Naive thymus-derived CD8-positive, alpha-beta T cell (primary cell): Measurements from ENCODE around the gene PDE1C. TPM values are rescaled to one million over a fixed set of nuclear protein-coding genes. Genes with fewer than 3 reads are reported as not detected.

ENCODE experiments used
- ATAC-seq, 2 donors: fragments of 150-1000 bp; cut with Tn5 transposase in 1 of 2; sonication (Bioruptor Pico), chemical (Tn5 transposase) in 1 of 2; 1 replicate in 1 of 2; 2 replicates in 1 of 2; pipeline ENCODE4 v1.10.0; 2021; ENCODE audit warnings: mild to moderate bottlenecking in 2 of 2, moderate library complexity in 2 of 2
- POLR2A ChIA-PET: fragments of 350-600 bp; sonication (Branson Sonifier 250); formaldehyde crosslinking; loops from one replicate; lab custom pipeline; 2021; ENCODE audit warnings: antibody characterized with exemption; lab: Charles Lee
- DNase-seq, 10 donors: peaks; one replicate each; pipeline versions ENCODE4 v3.0.0 to v3.0.0-alpha.2; 2020 to 2022
- H3K27ac Mint-ChIP-seq, 10 donors: one replicate each; pipeline ENCODE4 v1.8.0; 2020 to 2022; ENCODE audit warnings: mild to moderate bottlenecking in 10 of 10, mixed read lengths in 10 of 10, moderate library complexity in 4 of 10, inconsistent platforms in 1 of 10
- H3K27me3 Mint-ChIP-seq, 5 donors: one replicate each; pipeline ENCODE4 v1.8.0; 2021 to 2022; ENCODE audit warnings: mixed read lengths in 5 of 5
- H3K36me3 Mint-ChIP-seq, 3 donors: one replicate each; pipeline ENCODE4 v1.8.0; 2020 to 2022; ENCODE audit warnings: mixed read lengths in 3 of 3, mild to moderate bottlenecking in 2 of 3, inconsistent platforms in 1 of 3
- H3K4me1 Mint-ChIP-seq, 4 donors: one replicate each; pipeline ENCODE4 v1.8.0; 2021 to 2022; ENCODE audit warnings: mixed read lengths in 4 of 4
- H3K4me3 Mint-ChIP-seq, 10 donors: one replicate each; pipeline ENCODE4 v1.8.0; 2020 to 2022; ENCODE audit warnings: mild to moderate bottlenecking in 10 of 10, mixed read lengths in 10 of 10, moderate library complexity in 6 of 10, inconsistent platforms in 1 of 10
- H3K9me3 Mint-ChIP-seq, 9 donors: one replicate each; pipeline ENCODE4 v1.8.0; 2020 to 2022; ENCODE audit warnings: mixed read lengths in 9 of 9, mild to moderate bottlenecking in 3 of 9, inconsistent platforms in 1 of 9, moderate library complexity in 1 of 9
- polyA plus RNA-seq, 3 donors: library from polyadenylated mRNA; unstranded; fragments of 300-500 nt; fragmentation: Illumina TruSeq; gene quantifications; one replicate each; pipeline ENCODE4 v1.2.3, GENCODE V29; 2021
- total RNA-seq, 8 experiments: library from RNA in 2 of 8; stranded (reverse) in 2 of 8; gene quantifications; one replicate each; pipeline ENCODE4 v1.2.3 and lab custom pipeline; 2021 to 2026

Gene PDE1C
- total and polyA plus RNA-seq, 5 experiments from 2014 or later, result not detected

DNA sequence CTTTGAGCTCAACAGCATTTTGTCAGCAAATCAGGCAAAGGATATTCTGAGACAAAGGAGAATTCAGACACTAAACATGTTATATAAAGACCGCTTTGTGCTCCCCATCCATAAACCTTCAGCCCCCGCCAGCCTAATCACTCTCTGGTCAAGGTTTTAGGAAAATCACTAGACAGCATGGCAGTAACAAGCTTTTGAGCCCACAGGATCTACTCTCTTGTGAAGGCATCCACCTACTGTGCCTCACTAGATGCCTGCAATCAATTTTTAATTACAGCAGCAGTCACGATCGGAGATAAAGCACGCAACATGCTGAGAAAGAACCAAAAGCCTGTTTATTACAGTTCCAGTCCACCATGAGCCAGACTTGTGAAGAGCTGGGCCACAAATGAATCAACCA is 19.1 kb downstream of the PDE1C start:
- H3K9me3 Mint-ChIP-seq, result peaks cover 0 to 12% (median 0%) of the 10 kb centered on the region in 9 donors
- ATAC-seq, result no peak
- no peak overlapping the region for H3K4me3 Mint-ChIP-seq
- H3K27ac Mint-ChIP-seq, result no peak overlapping the region
- POLR2A ChIA-PET, result no interaction called here
- peaks cover 0 to 2% (median 0%) of the 10 kb centered on the region in 5 donors for H3K27me3 Mint-ChIP-seq
- peaks cover 0 to 6% (median 0%) of the 10 kb centered on the region in 4 donors for H3K4me1 Mint-ChIP-seq
- no peak for DNase-seq
- no peaks in the 10 kb centered on the region for H3K36me3 Mint-ChIP-seq

DNA sequence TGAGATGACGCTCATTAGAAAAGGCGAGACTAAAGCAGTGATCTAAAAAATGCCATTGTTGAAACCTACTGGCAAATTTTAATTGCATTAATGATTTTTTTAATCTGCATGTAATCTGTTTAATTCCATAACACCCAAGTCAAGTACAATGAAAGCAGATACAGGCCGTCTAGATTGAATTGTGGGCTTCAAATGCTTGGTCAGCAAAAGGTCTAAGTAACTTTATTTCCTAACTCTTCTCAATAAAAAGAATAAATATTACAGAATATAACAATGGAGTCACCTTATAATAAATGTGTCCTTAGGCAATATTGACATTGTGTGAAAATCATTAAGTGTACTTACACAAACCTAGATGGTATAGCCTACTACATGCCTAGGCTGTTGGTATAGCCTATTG is 20.6 kb downstream of the PDE1C start:
- no peaks in the 10 kb centered on the region for H3K36me3 Mint-ChIP-seq
- H3K4me3 Mint-ChIP-seq, result no peak overlapping the region
- H3K27ac Mint-ChIP-seq, result no peak overlapping the region
- no peak for DNase-seq
- ATAC-seq, result no peak
- H3K27me3 Mint-ChIP-seq, result peaks cover 0 to 2% (median 0%) of the 10 kb centered on the region in 5 donors
- POLR2A ChIA-PET, result no interaction called here
- peaks cover 0 to 12% (median 0%) of the 10 kb centered on the region in 9 donors for H3K9me3 Mint-ChIP-seq
- H3K4me1 Mint-ChIP-seq, result peaks cover 0 to 6% (median 0%) of the 10 kb centered on the region in 4 donors

DNA sequence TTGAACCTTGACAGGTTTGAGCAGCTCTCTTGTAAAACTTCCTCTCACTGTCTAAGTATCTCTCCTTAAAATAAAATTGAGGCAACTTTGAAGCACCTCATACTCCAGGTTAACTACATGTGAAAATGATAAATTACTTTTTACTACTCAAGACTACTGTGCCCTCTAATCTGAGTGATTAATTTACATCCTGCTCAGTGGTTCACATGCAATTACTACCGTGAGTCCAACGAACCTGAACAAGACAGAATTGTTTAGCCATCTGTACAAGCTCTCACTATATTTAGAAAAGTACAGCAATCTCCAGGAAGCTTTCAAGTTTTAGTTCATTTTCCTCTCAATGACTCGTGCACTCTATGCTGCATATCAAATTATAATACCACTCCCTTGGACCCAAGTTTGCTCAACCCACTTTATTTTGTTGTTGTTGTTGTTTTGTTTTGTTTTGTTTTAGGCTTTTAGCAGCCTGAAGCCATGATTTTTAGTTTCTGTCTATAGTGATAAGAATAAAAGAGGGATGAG is 21.2 kb downstream of the PDE1C start:
- peaks cover 0 to 6% (median 0%) of the 10 kb centered on the region in 4 donors for H3K4me1 Mint-ChIP-seq
- peaks cover 0 to 9% (median 0%) of the 10 kb centered on the region in 9 donors for H3K9me3 Mint-ChIP-seq
- H3K4me3 Mint-ChIP-seq, result no peak overlapping the region
- DNase-seq, result no peak
- no peak overlapping the region for H3K27ac Mint-ChIP-seq
- POLR2A ChIA-PET, result no interaction called here
- peaks cover 0 to 2% (median 0%) of the 10 kb centered on the region in 5 donors for H3K27me3 Mint-ChIP-seq
- no peaks in the 10 kb centered on the region for H3K36me3 Mint-ChIP-seq
- no peak for ATAC-seq

DNA sequence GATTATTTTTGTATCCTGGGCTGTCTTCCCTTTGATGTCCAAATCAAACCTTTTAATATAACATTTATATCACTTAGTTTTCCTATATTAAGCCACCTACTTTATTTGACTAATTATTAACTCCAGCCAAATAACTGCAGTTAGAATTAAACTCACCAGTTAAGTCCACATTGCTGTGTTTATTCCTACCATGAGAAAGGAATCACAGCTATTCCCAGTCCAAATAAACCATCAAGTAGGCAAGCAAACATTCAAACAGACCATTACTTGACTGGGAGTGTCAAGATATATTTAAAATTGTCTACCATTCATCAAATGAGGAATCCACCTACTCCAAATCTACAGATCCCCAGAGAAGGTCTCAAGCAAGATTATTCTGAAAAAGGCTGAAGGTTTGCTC is 22.4 kb downstream of the PDE1C start:
- peaks cover 0 to 3% (median 0%) of the 10 kb centered on the region in 9 donors for H3K9me3 Mint-ChIP-seq
- no peak overlapping the region for H3K27ac Mint-ChIP-seq
- H3K4me3 Mint-ChIP-seq, result no peak overlapping the region
- DNase-seq (no peak), ATAC-seq (no peak)
- H3K36me3 Mint-ChIP-seq, result no peaks in the 10 kb centered on the region
- POLR2A ChIA-PET, result no interaction called here
- no peaks in the 10 kb centered on the region for H3K27me3 Mint-ChIP-seq
- H3K4me1 Mint-ChIP-seq, result peaks cover 0 to 6% (median 0%) of the 10 kb centered on the region in 4 donors

DNA sequence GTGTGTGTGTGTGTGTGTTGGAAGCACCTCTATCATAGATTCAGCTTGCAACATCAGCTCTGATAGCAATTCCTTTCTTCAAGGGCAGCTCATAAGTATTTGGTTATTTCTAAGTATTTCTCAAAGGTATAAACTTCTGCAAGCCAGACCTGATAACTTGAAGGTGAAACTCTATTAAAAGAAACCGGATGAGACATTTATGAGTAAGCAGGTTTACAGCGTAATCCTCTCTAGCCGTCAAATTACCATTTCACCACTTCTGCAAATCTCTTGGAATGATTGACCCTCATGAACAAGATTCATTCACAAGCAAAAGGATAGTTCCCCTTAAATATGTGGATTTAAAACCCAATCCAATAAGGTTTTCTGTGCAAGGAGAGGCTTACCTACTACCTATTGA is 23.1 kb downstream of the PDE1C start:
- DNase-seq, result no peak
- ATAC-seq, result no peak
- Mint-ChIP-seq H3K27ac (no peak overlapping the region), H3K4me3 (no peak overlapping the region), H3K9me3 (peaks cover 0 to 3% (median 0%) of the 10 kb centered on the region in 9 donors), H3K27me3 (no peaks in the 10 kb centered on the region), H3K36me3 (no peaks in the 10 kb centered on the region), H3K4me1 (peaks cover 0 to 6% (median 0%) of the 10 kb centered on the region in 4 donors)
- POLR2A ChIA-PET, result no interaction called here

DNA sequence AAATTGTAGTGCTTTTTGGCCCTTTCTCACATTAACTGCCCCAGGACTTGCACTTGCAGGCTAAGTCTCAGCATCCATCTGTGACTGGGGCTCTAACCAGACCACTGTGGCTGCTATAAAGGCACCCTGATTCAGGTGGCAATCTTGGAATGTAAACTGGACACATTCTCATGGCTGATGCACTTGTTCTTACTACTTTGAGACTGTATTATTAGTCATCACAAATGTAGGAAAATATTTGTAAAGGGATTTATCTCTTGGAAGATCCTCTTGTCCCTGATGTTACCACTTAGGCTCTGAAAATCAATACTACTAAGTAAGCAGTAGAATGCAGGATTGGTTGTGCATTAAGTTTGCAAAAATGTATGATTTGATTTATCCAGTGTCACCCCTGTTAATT is 25.0 kb downstream of the PDE1C start:
- Mint-ChIP-seq H3K4me3 (no peak overlapping the region), H3K27me3 (no peaks in the 10 kb centered on the region), H3K36me3 (no peaks in the 10 kb centered on the region), H3K4me1 (peaks cover 0 to 4% (median 0%) of the 10 kb centered on the region in 4 donors), H3K27ac (no peak overlapping the region), H3K9me3 (peaks cover 0 to 14% (median 0%) of the 10 kb centered on the region in 9 donors)
- POLR2A ChIA-PET, result no interaction called here
- DNase-seq, result no peak
- no peak for ATAC-seq

DNA sequence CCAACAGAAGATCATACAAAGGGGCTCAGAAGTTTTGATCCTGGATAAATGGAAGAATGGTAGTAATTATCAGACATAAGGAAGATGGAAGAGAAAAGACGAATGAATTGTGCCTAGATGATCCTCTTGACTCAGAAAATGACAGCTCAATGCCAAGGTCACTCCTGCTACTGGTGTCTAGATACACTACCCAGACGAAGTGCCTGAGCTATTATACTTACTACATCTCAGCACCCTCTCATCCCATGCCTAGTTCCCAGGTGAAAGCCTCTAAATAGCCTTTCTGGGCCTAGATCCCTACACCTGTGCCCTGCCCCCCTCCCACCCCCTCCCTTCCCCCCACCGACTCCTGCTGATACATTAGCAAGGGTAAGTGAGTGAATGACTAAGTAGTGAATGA is 25.5 kb downstream of the PDE1C start:
- H3K9me3 Mint-ChIP-seq, result peaks cover 0 to 14% (median 0%) of the 10 kb centered on the region in 9 donors
- no peak for ATAC-seq

DNA sequence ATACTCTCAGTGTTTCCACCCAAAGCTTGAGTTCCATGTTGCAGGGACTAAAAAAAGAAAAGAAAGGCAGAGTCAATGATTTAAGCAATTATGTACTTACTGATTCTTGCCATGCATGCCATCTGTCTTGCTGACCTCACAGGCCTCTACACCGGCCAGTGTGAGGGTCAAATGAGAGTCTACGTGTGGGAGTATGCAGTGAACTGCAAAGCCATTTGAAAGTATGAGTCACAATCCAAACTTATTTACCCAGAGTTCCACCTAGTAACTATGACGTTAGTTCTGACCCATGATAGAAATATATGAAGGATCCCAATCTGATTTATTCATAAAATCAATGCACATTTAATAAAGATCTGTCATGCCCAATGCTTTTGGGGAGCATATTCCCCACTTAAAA is 26.5 kb downstream of the PDE1C start:
- Mint-ChIP-seq H3K4me3 (no peak overlapping the region), H3K27ac (no peak overlapping the region), H3K4me1 (no peaks in the 10 kb centered on the region), H3K27me3 (no peaks in the 10 kb centered on the region), H3K36me3 (no peaks in the 10 kb centered on the region), H3K9me3 (peaks cover 0 to 14% (median 0%) of the 10 kb centered on the region in 9 donors)
- POLR2A ChIA-PET, result no interaction called here
- DNase-seq, result no peak
- ATAC-seq, result no peak

More for the DNA sequence above, 25.5 kb downstream of the PDE1C start:
- H3K36me3 Mint-ChIP-seq, result no peaks in the 10 kb centered on the region
- H3K27me3 Mint-ChIP-seq, result no peaks in the 10 kb centered on the region
- no peak overlapping the region for H3K4me3 Mint-ChIP-seq
- H3K4me1 Mint-ChIP-seq, result peaks cover 0 to 4% (median 0%) of the 10 kb centered on the region in 4 donors
- POLR2A ChIA-PET, result no interaction called here
- no peak overlapping the region for H3K27ac Mint-ChIP-seq
- DNase-seq, result no peak

DNA sequence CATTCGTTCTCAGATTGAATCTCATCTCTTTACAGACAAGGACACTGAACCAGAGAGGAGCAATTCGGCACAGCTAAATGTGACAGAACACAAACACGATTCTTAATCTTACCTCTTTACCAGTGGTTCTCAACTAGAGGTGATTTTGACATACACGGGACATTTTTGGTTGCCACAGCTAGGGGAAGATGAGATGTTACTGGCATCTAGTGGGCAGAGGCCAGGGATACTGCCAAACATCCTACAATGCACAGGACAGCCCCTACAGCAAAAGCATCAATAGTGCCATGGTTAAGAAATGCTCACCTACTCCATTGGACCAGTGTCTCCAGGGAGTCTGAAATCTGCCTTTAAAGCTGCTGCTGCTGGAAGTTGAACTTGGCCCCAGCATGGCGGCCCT is 27.3 kb downstream of the PDE1C start:
- Mint-ChIP-seq H3K36me3 (no peaks in the 10 kb centered on the region), H3K27me3 (no peaks in the 10 kb centered on the region), H3K9me3 (peaks cover 0 to 14% (median 0%) of the 10 kb centered on the region in 9 donors), H3K27ac (no peak overlapping the region), H3K4me3 (no peak overlapping the region), H3K4me1 (no peaks in the 10 kb centered on the region)
- DNase-seq (no peak), ATAC-seq (no peak)
- POLR2A ChIA-PET, result no interaction called here

DNA sequence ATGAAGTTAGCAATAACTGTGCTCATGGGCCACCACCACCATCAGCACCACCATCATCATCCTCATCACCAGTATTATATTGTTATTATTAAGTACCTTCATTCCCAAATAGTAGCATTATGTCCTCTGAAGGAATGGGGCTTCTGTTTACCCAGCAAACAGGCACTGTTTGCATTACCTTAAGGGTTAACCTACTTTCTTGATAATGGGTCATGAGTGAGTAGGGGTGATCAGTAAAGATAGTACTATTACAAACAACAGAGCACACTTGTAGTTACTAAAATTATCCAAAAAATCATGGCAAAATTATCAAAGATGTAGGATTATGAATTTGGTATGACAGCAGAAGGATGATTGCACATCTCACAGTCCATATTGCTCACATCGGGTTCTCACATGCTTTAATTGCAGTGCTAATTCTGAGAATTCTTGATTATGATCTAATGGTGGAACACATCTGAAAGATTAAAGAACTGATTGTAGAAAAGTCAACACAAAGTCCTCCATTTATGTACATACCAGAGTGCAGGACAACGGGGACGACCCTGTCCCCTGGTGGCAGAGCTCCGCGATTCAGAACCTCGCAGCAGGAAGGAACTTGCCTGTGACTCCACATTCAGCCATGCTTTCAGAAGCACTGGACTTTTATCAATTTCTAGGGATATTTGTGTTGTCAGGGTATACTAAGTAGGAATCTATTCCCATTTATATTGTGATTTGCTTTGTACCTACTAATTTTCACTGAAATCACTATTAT is 31.0 kb downstream of the PDE1C start:
- Mint-ChIP-seq H3K4me1 (no peaks in the 10 kb centered on the region), H3K36me3 (no peaks in the 10 kb centered on the region), H3K27ac (no peak overlapping the region), H3K27me3 (peaks cover 0 to 5% (median 0%) of the 10 kb centered on the region in 5 donors), H3K4me3 (no peak overlapping the region), H3K9me3 (peaks cover 0 to 15% (median 4%) of the 10 kb centered on the region in 9 donors)
- DNase-seq, result no peak
- no peak for ATAC-seq
- POLR2A ChIA-PET, result no interaction called here

DNA sequence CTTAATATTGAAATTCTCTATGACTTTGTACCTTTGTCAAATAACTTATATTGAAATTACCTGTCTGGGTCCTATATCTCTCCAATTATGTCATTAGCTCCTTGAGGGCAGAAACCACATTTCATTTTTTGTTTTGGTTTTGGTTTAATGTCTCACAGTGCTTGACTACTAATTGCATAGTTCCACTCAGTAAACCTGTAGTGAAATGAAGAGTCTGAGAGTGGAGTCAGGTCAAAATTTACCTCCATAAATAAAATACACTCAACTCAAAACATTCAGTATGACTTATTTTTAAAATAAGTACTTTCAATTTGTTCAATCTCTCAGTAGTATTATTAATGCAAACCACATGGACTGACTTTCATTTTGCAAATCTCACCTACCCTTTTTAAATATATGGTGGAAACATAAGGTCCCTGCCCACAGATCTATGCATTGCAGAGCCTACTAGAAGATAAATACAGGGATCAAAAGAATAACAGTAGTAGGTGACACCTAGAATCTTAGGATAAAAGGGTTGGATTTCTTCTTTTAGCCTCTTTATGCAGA is 32.5 kb downstream of the PDE1C start:
- Mint-ChIP-seq H3K27ac (no peak overlapping the region), H3K4me1 (no peaks in the 10 kb centered on the region), H3K9me3 (peaks cover 0 to 17% (median 4%) of the 10 kb centered on the region in 9 donors), H3K27me3 (peaks cover 0 to 5% (median 0%) of the 10 kb centered on the region in 5 donors), H3K36me3 (no peaks in the 10 kb centered on the region), H3K4me3 (no peak overlapping the region)
- no peak for DNase-seq
- ATAC-seq, result no peak
- POLR2A ChIA-PET, result no interaction called here

DNA sequence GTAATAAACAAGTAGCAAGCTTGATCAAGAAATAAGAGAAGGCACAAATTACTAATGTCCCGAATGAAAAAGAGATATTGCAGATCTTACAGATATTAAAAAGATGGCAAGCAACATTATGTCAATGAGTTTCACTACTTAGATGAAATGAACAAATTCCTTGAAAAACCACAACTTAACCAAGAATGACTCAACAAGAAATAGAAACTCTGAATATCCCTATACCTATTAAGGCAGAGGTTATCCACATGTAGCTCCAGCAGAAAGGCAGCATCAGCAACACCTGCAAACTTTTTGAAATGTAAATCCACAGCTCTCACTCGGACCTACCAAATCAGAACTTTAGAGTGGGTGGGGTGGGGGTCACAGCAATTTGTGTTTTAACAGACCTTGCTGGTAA is 33.6 kb downstream of the PDE1C start:
- POLR2A ChIA-PET, result no interaction called here
- ATAC-seq, result no peak
- no peak overlapping the region for H3K27ac Mint-ChIP-seq
- H3K4me1 Mint-ChIP-seq, result no peaks in the 10 kb centered on the region
- DNase-seq, result no peak
- H3K27me3 Mint-ChIP-seq, result peaks cover 0 to 5% (median 0%) of the 10 kb centered on the region in 5 donors
- no peak overlapping the region for H3K4me3 Mint-ChIP-seq
- H3K36me3 Mint-ChIP-seq, result no peaks in the 10 kb centered on the region
- H3K9me3 Mint-ChIP-seq, result peaks cover 0 to 17% (median 4%) of the 10 kb centered on the region in 9 donors

DNA sequence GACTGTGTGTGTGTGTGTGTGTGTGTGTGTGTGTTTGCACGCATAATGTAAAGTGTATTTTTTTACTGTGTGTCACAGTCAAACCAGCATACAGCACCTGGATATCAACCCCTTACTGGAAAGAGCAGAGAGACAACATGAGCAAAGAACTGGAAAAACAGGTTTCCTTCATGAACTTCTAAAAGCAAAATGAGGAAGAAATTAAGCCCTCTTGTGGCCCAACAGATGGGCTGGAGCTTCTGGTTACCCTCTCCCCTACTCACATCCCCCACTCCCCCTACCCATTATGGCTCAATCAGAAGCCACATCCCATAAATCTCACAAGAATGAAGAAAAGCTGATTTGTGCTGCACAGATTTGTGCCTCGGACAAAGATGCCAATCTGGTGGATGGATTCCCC is 36.2 kb downstream of the PDE1C start:
- POLR2A ChIA-PET, result no interaction called here
- no peaks in the 10 kb centered on the region for H3K4me1 Mint-ChIP-seq
- H3K9me3 Mint-ChIP-seq, result peaks cover 0 to 17% (median 3%) of the 10 kb centered on the region in 9 donors
- H3K27me3 Mint-ChIP-seq, result peaks cover 0 to 5% (median 0%) of the 10 kb centered on the region in 5 donors
- ATAC-seq, result no peak
- no peak for DNase-seq
- no peak overlapping the region for H3K4me3 Mint-ChIP-seq
- no peaks in the 10 kb centered on the region for H3K36me3 Mint-ChIP-seq
- no peak overlapping the region for H3K27ac Mint-ChIP-seq
